Effector memory CD4-positive, alpha-beta T cell (primary cell): ENCODE results near the gene LRRC27.

Experiments used
- DNase-seq, 3 donors: peaks; one replicate each; pipeline ENCODE4 v3.0.0-alpha.2; 2020
- H3K27ac ChIP-seq: 2 replicates; pipeline ENCODE4 v1.7.0; 2013; ENCODE audit warnings: mild to moderate bottlenecking, low read length, moderate library complexity; ENCODE audit not compliant: insufficient read depth, poor library complexity, severe bottlenecking
- H3K27me3 ChIP-seq: replicated peaks from 2 replicates; pipeline ENCODE4 v1.7.0; 2013; ENCODE audit warnings: mild to moderate bottlenecking, low read length; ENCODE audit not compliant: insufficient read depth, control insufficient read depth, poor library complexity, severe bottlenecking
- H3K36me3 ChIP-seq: 2 replicates; pipeline ENCODE4 v1.7.0; 2013; ENCODE audit warnings: mild to moderate bottlenecking, low read length, moderate library complexity; ENCODE audit not compliant: control insufficient read depth, insufficient read depth
- H3K4me1 ChIP-seq: 2 replicates; pipeline ENCODE4 v1.7.0; 2013; ENCODE audit warnings: low read length, mild to moderate bottlenecking; ENCODE audit not compliant: control insufficient read depth, insufficient read depth, poor library complexity, severe bottlenecking
- H3K4me3 ChIP-seq: 2 replicates; pipeline ENCODE4 v1.7.0; 2013; ENCODE audit warnings: low read length, low read depth, mild to moderate bottlenecking; ENCODE audit not compliant: insufficient read depth, poor library complexity, severe bottlenecking
- H3K9me3 ChIP-seq: 2 replicates; pipeline ENCODE4 v1.7.0; 2013; ENCODE audit warnings: mild to moderate bottlenecking, low read length, moderate library complexity; ENCODE audit not compliant: control insufficient read depth

LRRC27 gene

DNA sequence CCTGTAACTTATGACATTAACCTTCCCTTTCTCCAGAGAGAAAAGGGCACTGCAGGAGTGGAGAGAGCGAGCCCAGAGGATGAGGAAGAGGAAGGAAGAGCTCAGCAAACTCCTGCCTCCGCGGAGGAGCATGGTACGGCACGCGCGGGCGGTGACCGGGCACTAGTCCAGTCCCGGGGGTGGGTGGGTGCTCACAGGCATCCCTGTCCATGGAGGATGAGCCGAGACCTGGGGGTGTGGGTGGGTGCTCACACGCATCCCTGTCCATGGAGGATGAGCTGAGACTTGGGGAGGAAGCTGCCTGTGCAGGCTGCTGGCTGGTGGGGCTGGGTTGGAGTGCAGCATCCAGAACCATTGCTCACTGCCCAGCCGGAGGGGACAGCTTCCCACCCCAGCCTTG, 23.8 kb downstream of the LRRC27 start:
- no peak overlapping the region for H3K4me3 ChIP-seq
- no peaks in the 10 kb centered on the region for H3K27me3 ChIP-seq
- DNase-seq, result no peak
- H3K4me1 ChIP-seq, result no peaks in the 10 kb centered on the region
- H3K36me3 ChIP-seq, result no peaks in the 10 kb centered on the region
- no peak overlapping the region for H3K27ac ChIP-seq
- H3K9me3 ChIP-seq, result no peaks in the 10 kb centered on the region

DNA sequence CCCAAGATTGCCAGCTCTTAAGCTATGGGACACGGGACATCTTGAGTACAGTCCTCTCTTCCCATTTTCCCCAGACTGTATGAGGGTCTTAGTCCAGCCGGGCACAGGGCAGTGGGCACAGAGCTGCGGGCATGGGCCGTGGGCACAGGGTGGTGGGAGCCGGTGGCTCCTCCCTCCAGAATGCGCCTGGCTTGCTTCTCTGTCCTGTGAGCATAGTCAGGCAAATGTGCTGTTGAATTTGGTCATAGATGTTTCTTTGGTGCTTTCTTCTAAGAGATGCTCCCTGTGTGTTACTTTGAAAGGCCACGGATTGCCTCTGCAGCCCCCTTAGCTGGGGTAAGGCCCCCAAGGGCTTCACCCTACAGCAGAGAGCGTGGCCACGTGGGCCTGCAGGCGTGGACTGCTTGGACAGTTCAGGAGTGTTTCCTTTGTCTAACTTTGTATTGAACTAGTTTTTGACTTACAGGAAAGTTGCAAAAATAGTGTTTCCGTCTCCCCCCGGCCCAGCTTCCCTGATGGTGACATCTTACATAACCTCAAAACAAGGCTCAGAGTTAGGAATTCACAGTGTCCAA, 24.7 kb downstream of the LRRC27 start:
- Histone ChIP-seq H3K4me1 (no peaks in the 10 kb centered on the region), H3K9me3 (no peaks in the 10 kb centered on the region), H3K27me3 (no peaks in the 10 kb centered on the region), H3K27ac (no peak overlapping the region), H3K4me3 (no peak overlapping the region), H3K36me3 (no peaks in the 10 kb centered on the region)
- no peak for DNase-seq

DNA sequence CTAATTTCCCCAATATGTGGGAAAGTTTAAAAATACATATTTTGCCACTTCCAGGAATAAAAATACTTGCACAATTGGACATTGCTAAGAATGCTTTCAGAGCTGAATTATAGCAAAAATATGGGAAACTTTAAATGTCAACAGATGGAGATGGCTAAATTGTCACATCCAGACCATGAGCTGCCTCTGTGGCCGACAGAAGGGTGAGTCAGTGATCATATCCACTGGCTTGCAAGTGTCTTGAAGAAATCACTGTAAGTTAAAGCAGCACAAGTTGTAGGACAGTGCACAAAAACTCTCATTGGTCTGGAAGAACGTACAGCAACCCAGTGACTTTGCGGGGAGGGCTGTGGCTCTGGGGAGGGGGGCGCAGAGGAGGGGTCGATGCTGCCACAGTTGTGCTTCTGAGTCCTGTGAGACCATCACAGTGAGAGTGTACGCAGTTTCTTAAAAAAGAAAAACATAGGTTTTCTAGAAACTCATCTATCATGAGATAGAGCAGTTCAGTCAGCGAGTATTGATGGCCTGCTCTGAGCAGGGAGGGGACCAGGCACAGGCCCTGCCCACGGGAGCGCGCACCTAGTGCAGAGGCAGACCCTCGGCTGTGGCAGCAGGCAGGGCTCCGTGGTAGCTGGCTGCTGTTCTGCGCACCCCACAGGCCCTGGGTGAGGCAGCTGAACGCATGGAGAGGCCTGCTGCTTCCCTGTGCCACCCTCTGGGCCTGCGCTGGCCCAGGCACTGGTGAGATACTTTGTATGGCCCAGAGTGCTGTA, 25.5 kb downstream of the LRRC27 start:
- no peak overlapping the region for H3K27ac ChIP-seq
- no peaks in the 10 kb centered on the region for H3K27me3 ChIP-seq
- DNase-seq, result no peak
- no peaks in the 10 kb centered on the region for H3K4me1 ChIP-seq
- H3K4me3 ChIP-seq, result no peak overlapping the region
- no peaks in the 10 kb centered on the region for H3K36me3 ChIP-seq
- no peaks in the 10 kb centered on the region for H3K9me3 ChIP-seq

DNA sequence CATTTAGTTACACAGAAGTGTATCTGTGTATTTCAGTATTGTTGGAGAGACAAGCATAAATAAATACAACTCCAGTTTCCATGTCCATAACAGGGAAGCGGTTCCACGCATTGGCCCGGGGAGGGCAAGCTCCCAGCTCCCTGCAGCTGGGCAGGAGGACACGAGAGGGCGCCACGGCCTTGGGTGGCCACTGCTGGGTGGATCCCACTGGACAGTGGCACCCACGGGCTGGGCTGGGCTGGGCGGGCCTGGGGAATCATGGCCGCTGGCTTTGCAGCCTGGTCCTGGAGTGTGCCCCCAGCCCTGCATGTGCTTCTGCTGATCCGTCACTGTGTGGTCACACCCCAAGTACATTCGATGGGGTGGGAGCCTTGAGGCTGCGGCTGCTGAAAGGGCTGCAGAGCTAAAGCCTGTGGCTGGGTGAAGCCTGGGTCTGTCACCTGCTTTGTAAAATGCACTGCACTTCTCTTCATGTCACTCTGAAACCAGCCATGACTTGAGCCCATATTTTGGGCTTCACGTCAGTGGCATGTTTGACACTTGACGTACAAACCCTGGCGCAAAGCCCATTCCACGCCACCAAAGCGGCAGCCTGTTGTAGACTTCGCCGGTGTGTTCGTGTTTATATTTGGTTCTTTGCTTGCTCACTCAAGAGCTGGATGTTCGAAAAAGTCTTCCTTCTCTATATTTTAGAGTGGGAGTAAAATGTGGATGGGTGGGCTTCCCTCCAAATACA, 27.5 kb downstream of the LRRC27 start:
- no peak overlapping the region for H3K27ac ChIP-seq
- H3K36me3 ChIP-seq, result no peaks in the 10 kb centered on the region
- H3K9me3 ChIP-seq, result no peaks in the 10 kb centered on the region
- H3K4me3 ChIP-seq, result no peak overlapping the region
- H3K27me3 ChIP-seq, result no peaks in the 10 kb centered on the region
- no peak for DNase-seq
- H3K4me1 ChIP-seq, result no peaks in the 10 kb centered on the region

DNA sequence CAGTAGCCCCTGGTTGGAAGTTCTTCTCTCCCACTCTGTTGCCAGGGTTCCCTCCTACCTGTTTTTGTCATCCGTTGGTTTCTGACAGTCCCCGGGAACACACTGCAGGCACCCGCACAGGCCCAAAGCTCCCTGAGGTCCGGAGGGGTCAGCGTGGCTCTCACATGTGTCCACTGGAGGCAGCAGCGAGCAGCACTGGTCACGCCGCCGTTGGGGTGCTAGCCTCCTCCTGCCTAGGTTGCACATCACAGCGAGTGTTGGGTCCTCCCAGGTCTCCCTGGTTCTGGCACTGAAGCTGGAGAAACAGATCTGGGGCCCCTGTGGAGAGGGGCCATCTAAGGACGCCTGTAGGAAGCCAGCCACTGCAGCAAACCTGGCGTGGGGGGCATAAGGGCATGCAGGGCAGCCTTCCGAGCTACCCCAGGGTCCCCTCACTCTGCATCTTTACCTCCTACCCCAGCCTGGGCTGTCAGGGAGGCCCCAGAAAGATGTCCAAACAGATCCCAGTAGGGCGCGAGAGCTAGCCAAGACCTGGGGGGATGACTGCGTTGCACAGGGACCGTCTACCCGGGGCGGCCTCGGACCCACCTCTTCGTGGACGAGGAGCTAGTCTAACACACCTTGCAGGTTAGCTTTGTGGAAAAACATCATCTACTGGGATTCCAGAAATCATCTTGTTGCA, 28.9 kb downstream of the LRRC27 start:
- Histone ChIP-seq H3K4me3 (no peak overlapping the region), H3K36me3 (no peaks in the 10 kb centered on the region), H3K27me3 (no peaks in the 10 kb centered on the region), H3K9me3 (no peaks in the 10 kb centered on the region), H3K4me1 (no peaks in the 10 kb centered on the region), H3K27ac (no peak overlapping the region)
- no peak for DNase-seq

DNA sequence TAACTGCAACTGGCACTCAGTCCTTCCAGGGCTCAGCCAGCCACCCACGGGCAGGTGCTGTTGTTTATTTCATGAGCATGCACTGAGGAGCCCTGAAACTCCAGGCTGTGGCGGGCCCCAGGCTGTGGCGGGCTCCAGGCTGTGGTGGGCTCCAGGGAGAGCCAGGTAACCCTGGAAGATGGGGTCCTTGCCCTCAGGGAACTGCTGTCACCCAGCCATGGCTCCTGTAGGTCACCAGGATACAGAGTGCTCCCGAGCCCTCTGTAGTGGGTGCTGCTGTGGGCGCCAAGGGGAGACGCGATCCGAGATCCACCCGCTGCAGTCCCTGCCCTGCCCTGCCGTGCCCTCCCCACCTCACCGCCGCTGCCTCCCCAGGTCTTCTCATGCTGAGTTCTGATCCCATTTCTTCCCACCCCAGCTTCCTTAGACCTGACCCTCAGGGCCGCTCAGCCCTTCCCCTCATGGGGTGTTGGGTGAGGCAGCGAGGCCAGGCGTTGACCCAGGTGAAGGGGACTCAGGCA, 29.6 kb downstream of the LRRC27 start:
- no peak overlapping the region for H3K27ac ChIP-seq
- no peak overlapping the region for H3K4me3 ChIP-seq
- no peaks in the 10 kb centered on the region for H3K4me1 ChIP-seq
- H3K9me3 ChIP-seq, result no peaks in the 10 kb centered on the region
- no peaks in the 10 kb centered on the region for H3K27me3 ChIP-seq
- no peaks in the 10 kb centered on the region for H3K36me3 ChIP-seq
- no peak for DNase-seq

DNA sequence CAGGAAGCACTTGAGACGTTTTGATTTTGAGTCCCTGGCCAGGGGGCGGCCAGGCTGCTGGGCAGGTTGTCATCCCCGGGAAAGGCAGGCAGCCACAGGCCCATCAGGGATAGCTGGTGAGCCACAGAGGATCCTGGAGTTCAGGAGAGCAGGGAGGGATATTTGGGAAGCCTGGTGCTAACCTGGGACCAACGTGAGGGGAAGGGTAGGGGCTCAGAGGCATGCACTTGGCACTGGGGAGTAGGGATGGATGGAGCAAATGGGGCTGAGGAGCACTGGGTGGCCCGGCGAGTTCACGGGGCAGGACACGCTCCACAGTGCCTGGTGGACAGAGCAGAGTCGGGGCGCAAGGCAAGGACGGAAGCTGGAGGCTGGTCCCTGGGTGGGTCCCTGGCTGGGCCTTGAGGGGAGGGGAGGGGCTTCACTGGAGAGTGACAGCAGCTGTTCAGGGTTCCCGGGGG, 30.2 kb downstream of the LRRC27 start:
- Histone ChIP-seq H3K27me3 (no peaks in the 10 kb centered on the region), H3K4me1 (no peaks in the 10 kb centered on the region), H3K9me3 (no peaks in the 10 kb centered on the region), H3K36me3 (no peaks in the 10 kb centered on the region), H3K4me3 (no peak overlapping the region), H3K27ac (no peak overlapping the region)
- DNase-seq, result no peak

DNA sequence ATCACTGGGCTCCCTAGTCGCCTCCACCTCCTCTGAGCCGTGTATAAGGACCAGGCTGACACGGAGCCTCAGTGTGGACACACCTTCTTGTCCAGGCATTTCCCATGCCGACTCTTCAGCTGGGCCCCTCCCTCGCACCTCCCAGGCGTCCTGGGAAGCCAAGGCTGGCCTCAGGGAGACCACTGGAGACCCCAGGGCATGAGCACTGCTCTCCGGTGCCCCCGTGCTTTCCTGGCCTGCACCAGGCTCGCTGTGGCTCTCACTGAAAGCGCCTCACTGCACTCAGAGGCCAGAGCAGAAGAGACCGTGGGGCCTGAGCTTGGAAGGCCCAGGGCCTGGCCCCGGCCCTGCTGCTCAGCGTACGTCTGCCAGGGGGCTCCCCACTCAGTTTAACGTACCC, 31.4 kb downstream of the LRRC27 start:
- Histone ChIP-seq H3K36me3 (no peaks in the 10 kb centered on the region), H3K4me1 (no peaks in the 10 kb centered on the region), H3K27ac (no peak overlapping the region), H3K9me3 (no peaks in the 10 kb centered on the region), H3K4me3 (no peak overlapping the region), H3K27me3 (no peaks in the 10 kb centered on the region)
- no peak for DNase-seq

DNA sequence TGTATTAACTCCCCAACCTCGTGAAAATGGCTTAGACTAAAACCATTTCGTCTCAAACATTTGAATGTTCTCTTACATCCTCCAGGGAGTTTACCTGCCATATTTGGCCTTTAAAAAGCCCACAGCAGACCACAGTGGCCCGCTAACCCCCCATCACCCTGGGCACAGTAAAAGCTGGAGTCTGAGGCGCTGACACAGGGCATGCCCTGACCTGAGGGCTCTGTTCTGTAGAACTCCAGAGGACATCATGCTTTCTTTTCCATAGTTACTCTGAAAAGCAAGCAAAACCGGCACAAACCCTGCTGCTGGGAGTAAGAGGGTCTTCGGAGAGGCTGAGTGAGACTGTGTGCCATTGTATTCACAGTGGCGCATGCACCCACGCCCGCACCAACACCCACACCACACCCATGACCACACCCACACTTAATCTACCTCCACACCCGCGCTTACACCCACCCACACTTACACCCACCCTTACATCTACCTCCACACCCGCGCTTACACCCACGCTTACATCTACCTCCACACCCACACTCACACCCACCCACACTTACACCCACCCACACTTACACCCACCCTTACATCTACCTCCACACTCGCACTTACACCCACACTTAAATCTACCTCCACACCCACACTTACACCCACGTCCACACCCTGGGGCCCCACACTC, 32.1 kb downstream of the LRRC27 start:
- Histone ChIP-seq H3K27me3 (no peaks in the 10 kb centered on the region), H3K36me3 (no peaks in the 10 kb centered on the region), H3K27ac (no peak overlapping the region), H3K4me3 (no peak overlapping the region), H3K9me3 (no peaks in the 10 kb centered on the region), H3K4me1 (no peaks in the 10 kb centered on the region)
- DNase-seq, result no peak
